H9 (cell line): ENCODE results near the gene C5orf15. TPM values are rescaled to one million over a fixed set of nuclear protein-coding genes. Genes with fewer than 3 reads are reported as not detected.

Experiments used
- DNase-seq: peaks from one replicate; pipeline ENCODE4 v3.0.0-alpha.2; 2017
- H2AFZ ChIP-seq: one replicate; pipeline ENCODE4 v1.6.1; 2013; ENCODE audit warnings: mild to moderate bottlenecking, low read length, control low read depth, moderate library complexity
- H2AK5ac ChIP-seq: 2 replicates; pipeline ENCODE4 v1.6.1; 2013; ENCODE audit warnings: low read length, control low read depth, mixed read lengths; ENCODE audit not compliant: insufficient read length
- H2BK120ac ChIP-seq: one replicate; pipeline ENCODE4 v1.6.1; 2013; ENCODE audit warnings: low read depth, mild to moderate bottlenecking, low read length, control low read depth, inconsistent platforms; ENCODE audit not compliant: poor library complexity, severe bottlenecking
- H2BK12ac ChIP-seq: 2 replicates; pipeline ENCODE4 v1.6.1; 2013; ENCODE audit warnings: low read length, control low read depth, mixed read lengths, low read depth; ENCODE audit not compliant: insufficient read length
- H2BK15ac ChIP-seq: 2 replicates; pipeline ENCODE4 v1.6.1; 2013; ENCODE audit warnings: low read depth, low read length, control low read depth
- H2BK20ac ChIP-seq: one replicate; pipeline ENCODE4 v1.6.1; 2013; ENCODE audit warnings: low read depth, mild to moderate bottlenecking, low read length, control low read depth, inconsistent platforms; ENCODE audit not compliant: poor library complexity, severe bottlenecking
- H2BK5ac ChIP-seq: 2 replicates; pipeline ENCODE4 v1.6.1; 2013; ENCODE audit warnings: low read length, control low read depth, mixed read lengths; ENCODE audit not compliant: insufficient read length
- H3K14ac ChIP-seq: 2 replicates; pipeline ENCODE4 v1.6.1; 2013; ENCODE audit warnings: low read length, control low read depth; ENCODE audit not compliant: insufficient read depth
- H3K18ac ChIP-seq: 2 replicates; pipeline ENCODE4 v1.6.1; 2013; ENCODE audit warnings: low read depth, mild to moderate bottlenecking, mixed read lengths, low read length, control low read depth; ENCODE audit not compliant: insufficient read length
- H3K23ac ChIP-seq: 2 replicates; pipeline ENCODE4 v1.6.1; 2013; ENCODE audit warnings: low read length, control low read depth, mixed read lengths, low read depth; ENCODE audit not compliant: insufficient read length
- H3K23me2 ChIP-seq: 2 replicates; pipeline ENCODE4 v1.6.1; 2013; ENCODE audit warnings: low read depth, mild to moderate bottlenecking, mixed read lengths, low read length, control low read depth; ENCODE audit not compliant: insufficient read length, poor library complexity, severe bottlenecking
- H3K27ac ChIP-seq: 2 replicates; pipeline ENCODE4 v1.5.1; 2013; ENCODE audit warnings: low read length, control low read depth, mixed read lengths, low read depth; ENCODE audit not compliant: insufficient read length
- H3K27me3 ChIP-seq: 2 replicates; pipeline ENCODE4 v1.6.1; 2013; ENCODE audit warnings: low read length, control low read depth, inconsistent platforms; ENCODE audit not compliant: insufficient read depth
- H3K4ac ChIP-seq: 2 replicates; pipeline ENCODE4 v1.6.1; 2013; ENCODE audit warnings: low read depth, mild to moderate bottlenecking, control low read depth, inconsistent platforms, low read length, moderate library complexity
- H3K4me1 ChIP-seq: 2 replicates; pipeline ENCODE4 v1.6.1; 2013; ENCODE audit warnings: low read length, control low read depth, inconsistent platforms; ENCODE audit not compliant: insufficient read depth
- H3K4me2 ChIP-seq: 2 replicates; pipeline ENCODE4 v1.6.1; 2013; ENCODE audit warnings: low read length, control low read depth, mixed read lengths; ENCODE audit not compliant: insufficient read length, insufficient read depth
- H3K56ac ChIP-seq: 2 replicates; pipeline ENCODE4 v1.6.1; 2013; ENCODE audit warnings: low read depth, mild to moderate bottlenecking, mixed read lengths, low read length, control low read depth; ENCODE audit not compliant: insufficient read length
- H3K79me1 ChIP-seq: 2 replicates; pipeline ENCODE4 v1.6.1; 2013; ENCODE audit warnings: low read depth, mild to moderate bottlenecking, moderate library complexity, low read length, control low read depth, inconsistent platforms; ENCODE audit not compliant: insufficient read depth, poor library complexity, severe bottlenecking
- H3K79me2 ChIP-seq: 2 replicates; pipeline ENCODE4 v1.6.1; 2013; ENCODE audit warnings: low read length, control low read depth, inconsistent platforms; ENCODE audit not compliant: insufficient read depth
- H3K9ac ChIP-seq: 2 replicates; pipeline ENCODE4 v1.6.1; 2013; ENCODE audit warnings: low read length, control low read depth, mixed read lengths; ENCODE audit not compliant: insufficient read length; ENCODE audit errors: extremely low read depth
- H3K9me3 ChIP-seq: one replicate; pipeline ENCODE4 v1.6.1; 2013; ENCODE audit warnings: low read depth, low read length, inconsistent platforms; ENCODE audit not compliant: control insufficient read depth
- H3T11ph ChIP-seq: one replicate; pipeline ENCODE4 v1.6.1; 2013; ENCODE audit warnings: mild to moderate bottlenecking, low read length, control low read depth, inconsistent platforms
- H4K20me1 ChIP-seq: one replicate; pipeline ENCODE4 v1.6.1; 2013; ENCODE audit not compliant: control insufficient read depth, insufficient read length, insufficient read depth
- H4K5ac ChIP-seq: 2 replicates; pipeline ENCODE4 v1.6.1; 2013; ENCODE audit warnings: low read depth, mild to moderate bottlenecking, mixed read lengths, low read length, control low read depth; ENCODE audit not compliant: insufficient read length
- H4K8ac ChIP-seq: replicated peaks from 2 replicates; pipeline ENCODE4 v1.6.1; 2013; ENCODE audit warnings: low read length, control low read depth, mixed read lengths, low read depth; ENCODE audit not compliant: insufficient read length
- H4K91ac ChIP-seq: 2 replicates; pipeline ENCODE4 v1.6.1; 2013; ENCODE audit warnings: low read depth, mild to moderate bottlenecking, moderate library complexity, mixed read lengths, low read length, control low read depth; ENCODE audit not compliant: insufficient read length
- H3K27ac Mint-ChIP-seq, 3 experiments: 2 replicates in 2 of 3; 3 replicates in 1 of 3; pipeline ENCODE4 v1.8.0; 2020 to 2021; ENCODE audit warnings: mixed read lengths in 3 of 3, mild to moderate bottlenecking in 1 of 3, moderate library complexity in 1 of 3
- H3K27me3 Mint-ChIP-seq: 2 replicates; pipeline ENCODE4 v1.8.0; 2021; ENCODE audit warnings: low read depth, mild to moderate bottlenecking, moderate library complexity, mixed read lengths
- H3K36me3 Mint-ChIP-seq, 3 experiments: 2 replicates in 2 of 3; 3 replicates in 1 of 3; pipeline ENCODE4 v1.8.0; 2020 to 2021; ENCODE audit warnings: low read depth in 3 of 3, mixed read lengths in 3 of 3; ENCODE audit not compliant: insufficient read depth in 1 of 3
- H3K4me1 Mint-ChIP-seq, 2 experiments: 2 replicates each; pipeline ENCODE4 v1.8.0; 2020; ENCODE audit warnings: mixed read lengths in 2 of 2
- H3K4me3 Mint-ChIP-seq, 2 experiments: 2 replicates in 1 of 2; 3 replicates in 1 of 2; pipeline ENCODE4 v1.8.0; 2020 to 2021; ENCODE audit warnings: mild to moderate bottlenecking in 2 of 2, mixed read lengths in 2 of 2, moderate library complexity in 1 of 2
- H3K9me3 Mint-ChIP-seq, 2 experiments: 2 replicates in 1 of 2; 3 replicates in 1 of 2; pipeline ENCODE4 v1.8.0; 2020; ENCODE audit warnings: mild to moderate bottlenecking in 2 of 2, mixed read lengths in 2 of 2, moderate library complexity in 1 of 2
- CTCF ChIP-seq: fragments of 200-600 bp; sonication (generic); conservative IDR thresholded peaks from 3 replicates; pipeline ENCODE4 v1.8.0; 2021; ENCODE audit warnings: antibody characterized with exemption, mild to moderate bottlenecking
- WGBS: extraction: QIAGEN DNeasy Blood & Tissue Kit; methylation state at CpG from one replicate; pipeline ENCODE4 v1.1.7; 2013; ENCODE audit warnings: missing lambda C conversion rate, low lambda C conversion rate, mixed read lengths; ENCODE audit not compliant: insufficient read length; ENCODE audit errors: extremely low coverage; 5-methylcytosine and 5-hydroxymethylcytosine counted together
- total RNA-seq: library from RNA; stranded (reverse); gene quantifications from 2 replicates; pipeline ENCODE4 v1.2.1, GENCODE V29; 2021

C5orf15 gene
- total RNA-seq, 1 experiment from 2014 or later = 33.4 TPM

DNA sequence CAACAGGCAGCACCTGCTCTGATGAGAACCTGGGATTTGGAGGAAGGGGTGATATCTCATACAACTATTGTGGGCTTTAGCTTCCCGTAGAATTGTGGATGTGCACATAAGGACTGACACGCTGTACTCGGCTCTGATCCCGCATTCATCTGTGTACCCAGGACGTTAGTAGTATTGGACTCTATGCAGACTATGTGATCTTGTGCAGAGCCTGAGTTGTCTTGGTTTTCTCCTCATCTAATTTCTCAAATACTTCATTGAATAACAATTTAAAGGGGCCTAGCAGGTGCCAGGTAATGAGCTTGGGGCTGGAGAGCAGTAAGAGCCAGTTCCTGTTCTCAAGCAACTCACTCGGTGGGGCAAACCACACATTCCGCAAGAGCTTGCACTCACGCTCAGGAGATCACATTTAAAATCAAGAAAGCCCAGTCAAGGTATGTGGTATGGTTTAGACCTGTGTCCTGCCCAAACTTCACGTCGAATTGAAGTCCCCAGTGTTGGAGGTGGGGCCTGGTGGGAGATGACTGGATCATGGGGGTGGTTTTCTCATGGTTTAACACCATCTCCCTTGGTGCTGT is 14.8 kb downstream of the C5orf15 start:
- H4K20me1 ChIP-seq = no peaks in the 10 kb centered on the region
- no peak overlapping the region for H3K18ac ChIP-seq
- H2AK5ac ChIP-seq = no peak overlapping the region
- H3K36me3 Mint-ChIP-seq = peaks cover 2 to 24% (median 19%) of the 10 kb centered on the region in 3 experiments; a peak in 6 of 7 replicates
- no peak for DNase-seq
- H2BK5ac ChIP-seq = no peak overlapping the region
- peaks cover 11% of the 10 kb centered on the region in 2 experiments for H3K4me1 Mint-ChIP-seq
- peak overlapping the region; percentile 57 for H4K8ac ChIP-seq
- H3K4me3 Mint-ChIP-seq = no peak overlapping the region; a peak in 1 of 5 replicates
- no peak overlapping the region for H2BK120ac ChIP-seq
- H3K23me2 ChIP-seq = no peaks in the 10 kb centered on the region
- no peak overlapping the region for H2BK12ac ChIP-seq
- peak overlapping the region; percentile 32 to 64 (median 52); a peak in 5 of 7 replicates for H3K27ac Mint-ChIP-seq
- H3K9me3 ChIP-seq = no peaks in the 10 kb centered on the region
- no peak overlapping the region for H3K14ac ChIP-seq
- peak overlapping the region; percentile 27 for H3K27ac ChIP-seq
- no peaks in the 10 kb centered on the region for H3K27me3 ChIP-seq
- no peak overlapping the region for H4K5ac ChIP-seq
- no peaks in the 10 kb centered on the region for H3K79me2 ChIP-seq
- no peak overlapping the region for H4K91ac ChIP-seq
- WGBS = no CpG with 5 or more reads among the region's 10 CpGs
- no peak overlapping the region for H3K4ac ChIP-seq
- H3K27me3 Mint-ChIP-seq = no peaks in the 10 kb centered on the region
- TF ChIP-seq CTCF = no peak
- no peak overlapping the region for H3K56ac ChIP-seq
- H3K23ac ChIP-seq = no peak overlapping the region
- no peaks in the 10 kb centered on the region for H3K79me1 ChIP-seq
- H2BK15ac ChIP-seq = no peak overlapping the region
- no peak overlapping the region for H3T11ph ChIP-seq
- no peak overlapping the region for H3K9ac ChIP-seq
- no peak overlapping the region for H2BK20ac ChIP-seq
- no peak overlapping the region for H2AFZ ChIP-seq
- no peaks in the 10 kb centered on the region for H3K9me3 Mint-ChIP-seq
- no peaks in the 10 kb centered on the region for H3K4me1 ChIP-seq
- no peak overlapping the region for H3K4me2 ChIP-seq
